A549 (cell line): Measurements from ENCODE around the gene SIRT7.

Experiments used
- CTCF ChIP-seq: fragments of >200 bp; sonication (Bioruptor Twin); formaldehyde crosslinking; IDR thresholded peaks from 3 replicates; pipeline ENCODE4 v1.5.1; 2016
- HOXA7 ChIP-seq: fragments of 250-450 bp; sonication (Bioruptor Pico); IDR thresholded peaks from 2 replicates; pipeline ENCODE4 v1.5.0; 2020; ENCODE audit warnings: mild to moderate bottlenecking, moderate library complexity

GRCh38 chr17:81870131-81870980 is 47.6 kb downstream of the SIRT7 start:
- no peak for TF ChIP-seq CTCF
- TF ChIP-seq HOXA7: no peak
